Tibial nerve (tissue), 4 donors: Measurements from ENCODE around the gene AP3D1. TPM values are rescaled to one million over a fixed set of nuclear protein-coding genes. Genes with fewer than 3 reads are reported as not detected.

Experiments used
- DNase-seq, 2 donors: peaks; one replicate each; pipeline ENCODE4 v3.0.0-alpha.2; 2019; ENCODE audit warnings: low spot score in 2 of 2
- H3K27ac ChIP-seq, 4 donors: fragments of 200-600 bp; sonication (generic) in 3 of 4; one replicate each; pipeline ENCODE4 v1.5.1; 2017 to 2019; ENCODE audit warnings: mild to moderate bottlenecking in 1 of 4
- H3K27me3 ChIP-seq, 2 donors: fragments of 200-600 bp; sonication (generic) in 1 of 2; one replicate each; pipeline versions ENCODE4 v1.5.1 to v1.6.0; 2017 to 2019
- H3K36me3 ChIP-seq, 3 donors: fragments of 200-600 bp; sonication (generic); one replicate each; pipeline ENCODE4 v1.5.1; 2018 to 2019
- H3K4me1 ChIP-seq, 4 donors: fragments of 200-600 bp; sonication (generic) in 3 of 4; one replicate each; pipeline ENCODE4 v1.5.1; 2017 to 2019
- H3K4me3 ChIP-seq, 4 donors: fragments of 200-600 bp; sonication (generic) in 3 of 4; one replicate each; pipeline ENCODE4 v1.5.1; 2017 to 2019; ENCODE audit warnings: mild to moderate bottlenecking in 1 of 4, moderate library complexity in 1 of 4
- H3K9me3 ChIP-seq, 4 donors: fragments of 200-600 bp; sonication (generic) in 3 of 4; one replicate each; pipeline ENCODE4 v1.5.1; 2017 to 2019
- CTCF ChIP-seq, 5 experiments: fragments of 200-600 bp in 3 of 5; fragments of 450-650 bp in 2 of 5; sonication (generic) in 3 of 5; IDR thresholded peaks; one replicate each; pipeline ENCODE4 v1.5.1; 2016 to 2019; ENCODE audit warnings: antibody characterized with exemption in 5 of 5, mild to moderate bottlenecking in 3 of 5, moderate library complexity in 2 of 5
- EP300 ChIP-seq, 2 donors: sonication (generic); formaldehyde crosslinking; IDR thresholded peaks; one replicate each; pipeline ENCODE4 v1.6.1; 2017; ENCODE audit warnings: antibody characterized with exemption in 2 of 2, mild to moderate bottlenecking in 1 of 2
- POLR2A ChIP-seq, 2 donors: fragments of 450-650 bp; IDR thresholded peaks; one replicate each; pipeline ENCODE4 v1.6.1; 2017; ENCODE audit warnings: antibody characterized with exemption in 2 of 2, mild to moderate bottlenecking in 2 of 2, moderate library complexity in 2 of 2
- WGBS, 2 donors: methylation state at CpG; one replicate each; pipeline ENCODE4 v1.1.5; 2018; 5-methylcytosine and 5-hydroxymethylcytosine counted together
- total RNA-seq, 4 donors: library from RNA; depleted of rRNA; stranded (reverse); fragments of >200 nt; gene quantifications; one replicate each; pipeline ENCODE4 v1.1.0, GENCODE V29; 2016

AP3D1 gene
- total RNA-seq, 4 donors from 2014 or later: 75.2 to 127 (median 83.3) TPM

- Histone ChIP-seq H3K4me1 (peaks cover 7 to 83% (median 53%) of the 10 kb centered on the region in 4 donors), H3K27ac (peak overlapping the region in 3 of 4 donors; percentile 67 to 99 (median 93)), H3K36me3 (peaks cover 0 to 9% (median 0%) of the 10 kb centered on the region in 3 donors), H3K27me3 (no peaks in the 10 kb centered on the region), H3K9me3 (no peaks in the 10 kb centered on the region), H3K4me3 (no peak overlapping the region)
- TF ChIP-seq EP300 (IDR thresholded peaks at IDR 0.05) (no peak), POLR2A (IDR thresholded peaks at IDR 0.05) (no peak), CTCF (IDR thresholded peaks at IDR 0.05) (no peak)
- 32 to 40% methylated on average over 14 to 27 of the region's 27 CpGs for WGBS, 2 donors
- no peak for DNase-seq
Observed at GRCh38 chr19:2171349-2172145, 20.2 kb upstream of the AP3D1 start.

GRCh38 chr19:2170987-2171348 is 19.6 kb upstream of the AP3D1 start:
- no peaks in the 10 kb centered on the region for H3K27me3 ChIP-seq
- no peak overlapping the region for H3K4me3 ChIP-seq
- no peaks in the 10 kb centered on the region for H3K9me3 ChIP-seq
- TF ChIP-seq POLR2A (IDR thresholded peaks at IDR 0.05) (no peak), EP300 (IDR thresholded peaks at IDR 0.05) (no peak), CTCF (IDR thresholded peaks at IDR 0.05) (no peak)
- peaks cover 7 to 86% (median 59%) of the 10 kb centered on the region in 4 donors for H3K4me1 ChIP-seq
- WGBS, 2 donors: 66 to 69% methylated on average over 5 of the region's 5 CpGs
- peak overlapping the region in 3 of 4 donors; percentile 67 to 99 (median 93) for H3K27ac ChIP-seq
- no peak for DNase-seq
- H3K36me3 ChIP-seq: peaks cover 0 to 4% (median 0%) of the 10 kb centered on the region in 3 donors

- H3K4me3 ChIP-seq: no peak overlapping the region
- H3K36me3 ChIP-seq: no peaks in the 10 kb centered on the region
- H3K27me3 ChIP-seq: no peaks in the 10 kb centered on the region
- no peak for DNase-seq
- TF ChIP-seq CTCF (IDR thresholded peaks at IDR 0.05) (no peak), POLR2A (IDR thresholded peaks at IDR 0.05) (no peak), EP300 (IDR thresholded peaks at IDR 0.05) (no peak)
- H3K27ac ChIP-seq: peak overlapping the region in 3 of 4 donors; percentile 67 to 99 (median 93)
- peaks cover 7 to 88% (median 65%) of the 10 kb centered on the region in 4 donors for H3K4me1 ChIP-seq
- 78 to 79% methylated on average over 12 of the region's 12 CpGs for WGBS, 2 donors
- no peaks in the 10 kb centered on the region for H3K9me3 ChIP-seq
Observed at GRCh38 chr19:2170219-2170618, 18.9 kb upstream of the AP3D1 start.

GRCh38 chr19:2168619-2169424 is 17.5 kb upstream of the AP3D1 start:
- 6% methylated on average over 19 to 24 of the region's 24 CpGs for WGBS, 2 donors
- Histone ChIP-seq H3K4me1 (peaks cover 7 to 94% (median 65%) of the 10 kb centered on the region in 4 donors), H3K36me3 (no peaks in the 10 kb centered on the region), H3K9me3 (no peaks in the 10 kb centered on the region), H3K4me3 (peak overlapping the region in 3 of 4 donors; percentile 4 to 27 (median 16)), H3K27ac (peak overlapping the region; percentile 78 to 99 (median 96)), H3K27me3 (no peaks in the 10 kb centered on the region)
- TF ChIP-seq EP300 (IDR thresholded peaks at IDR 0.05) (peak; percentile 58 to 97), POLR2A (IDR thresholded peaks at IDR 0.05) (peak in 1 of 2 donors; percentile 34), CTCF (IDR thresholded peaks at IDR 0.05) (peak in 2 of 5 experiments; percentile 8 to 20)
- peak; percentile 94 to 97 for DNase-seq
